Renal cortical epithelial cell (primary cell): ENCODE results near the gene CNOT3. TPM values are rescaled to one million over a fixed set of nuclear protein-coding genes. Genes with fewer than 3 reads are reported as not detected.

ENCODE experiments used
- DNase-seq: peaks from one replicate; pipeline ENCODE4 v3.0.0-alpha.2; 2011; ENCODE audit warnings: low read depth
- total RNA-seq: library from RNA; depleted of rRNA; stranded (reverse); fragments of >200 nt; gene quantifications from 2 replicates; pipeline ENCODE4 v1.2.3, GENCODE V29; 2014

Gene CNOT3
- total RNA-seq, 1 donor from 2014 or later = 50.0 TPM

GRCh38 chr19:54121259-54121658, 16.3 kb upstream of the CNOT3 start:
- no peak for DNase-seq

GRCh38 chr19:54123682-54124081, 13.9 kb upstream of the CNOT3 start:
- no peak for DNase-seq

GRCh38 chr19:54124393-54124792, 13.2 kb upstream of the CNOT3 start:
- DNase-seq = no peak

GRCh38 chr19:54125713-54126112, 11.8 kb upstream of the CNOT3 start:
- no peak for DNase-seq

- DNase-seq = no peak
These were observed 9.7 kb upstream of the CNOT3 start for GRCh38 chr19:54127688-54128440.

GRCh38 chr19:54128441-54128725, 9.2 kb upstream of the CNOT3 start:
- no peak for DNase-seq

GRCh38 chr19:54128796-54129616, 8.6 kb upstream of the CNOT3 start:
- no peak for DNase-seq

- DNase-seq = no peak
These were observed 8.0 kb upstream of the CNOT3 start for GRCh38 chr19:54129617-54129996.

- no peak for DNase-seq
These were observed 4.1 kb upstream of the CNOT3 start for GRCh38 chr19:54133312-54133956.

GRCh38 chr19:54133957-54134590, 3.5 kb upstream of the CNOT3 start:
- no peak for DNase-seq

GRCh38 chr19:54136086-54136863, 1.3 kb upstream of the CNOT3 start:
- no peak for DNase-seq

- DNase-seq = peak; percentile 100
These were observed 481 bp upstream of the CNOT3 start for GRCh38 chr19:54136864-54137698.

GRCh38 chr19:54138489-54139256, 1.1 kb downstream of the CNOT3 start:
- no peak for DNase-seq

- DNase-seq = no peak
These were observed 3.8 kb downstream of the CNOT3 start for GRCh38 chr19:54141356-54141755.

GRCh38 chr19:54142166-54142780, 4.7 kb downstream of the CNOT3 start:
- no peak for DNase-seq

- DNase-seq = no peak
These were observed 8.1 kb downstream of the CNOT3 start for GRCh38 chr19:54145541-54146158.

- no peak for DNase-seq
These were observed 10.1 kb downstream of the CNOT3 start for GRCh38 chr19:54147676-54148075.

GRCh38 chr19:54148158-54148557, 10.6 kb downstream of the CNOT3 start:
- DNase-seq = no peak
